A673 (cell line): Measurements from ENCODE around the gene IGF2R. TPM values are rescaled to one million over a fixed set of nuclear protein-coding genes. Genes with fewer than 3 reads are reported as not detected.

Experiments used
- BruUV-seq: library from RNA; stranded (reverse); fragments of 400-500 nt; replicated peaks from 2 replicates; lab custom pipeline; 2021; lab: Mats Ljungman, UMichigan
- CTCF ChIA-PET: fragments of 300-600 bp; sonication (Branson Sonifier 250); formaldehyde crosslinking; loops from one replicate; lab custom pipeline; 2022; ENCODE audit warnings: antibody characterized with exemption; lab: Charles Lee
- POLR2A ChIA-PET: fragments of 300-600 bp; sonication (Branson Sonifier 250); formaldehyde crosslinking; loops from one replicate; lab custom pipeline; 2022; ENCODE audit warnings: antibody characterized with exemption; ENCODE audit not compliant: low non-redundant PET; lab: Charles Lee
- DNase-seq: peaks from one replicate; pipeline ENCODE4 v3.0.0-alpha.2; 2015; ENCODE audit warnings: low spot score
- H3K27ac ChIP-seq: fragments of 200-600 bp; sonication (generic); 2 replicates; pipeline ENCODE4 v1.5.1; 2016; ENCODE audit warnings: mixed run types, low read depth, mild to moderate bottlenecking, mixed read lengths, antibody characterized with exemption, low read length; ENCODE audit not compliant: poor library complexity, severe bottlenecking
- H3K27me3 ChIP-seq: fragments of 200-600 bp; sonication (generic); replicated peaks from 2 replicates; pipeline ENCODE4 v1.6.1; 2017; ENCODE audit warnings: mixed run types, low read depth, mild to moderate bottlenecking, mixed read lengths, antibody characterized with exemption, low read length; ENCODE audit not compliant: insufficient read depth, poor library complexity
- H3K36me3 ChIP-seq: fragments of 200-600 bp; sonication (generic); 2 replicates; pipeline ENCODE4 v1.6.1; 2016; ENCODE audit warnings: mixed run types, mild to moderate bottlenecking, mixed read lengths, antibody characterized with exemption, low read length; ENCODE audit not compliant: insufficient read depth, poor library complexity, severe bottlenecking
- H3K4me1 ChIP-seq: fragments of 200-600 bp; sonication (generic); 2 replicates; pipeline ENCODE4 v1.6.1; 2017; ENCODE audit warnings: mixed run types, mild to moderate bottlenecking, mixed read lengths, antibody characterized with exemption, low read length; ENCODE audit not compliant: insufficient read depth, poor library complexity, severe bottlenecking
- H3K4me3 ChIP-seq: fragments of 200-600 bp; sonication (generic); 2 replicates; pipeline ENCODE4 v1.5.1; 2016; ENCODE audit warnings: low read depth, mixed run types, mild to moderate bottlenecking, mixed read lengths, low read length; ENCODE audit not compliant: poor library complexity, severe bottlenecking
- H3K9me3 ChIP-seq: fragments of 200-600 bp; sonication (generic); 2 replicates; pipeline ENCODE4 v1.6.1; 2016; ENCODE audit warnings: mixed run types, low read depth, mild to moderate bottlenecking, mixed read lengths, antibody characterized with exemption, low read length; ENCODE audit not compliant: poor library complexity, severe bottlenecking
- EZH2 ChIP-seq: fragments of 200-600 bp; sonication (generic); IDR thresholded peaks from 2 replicates; pipeline ENCODE4 v1.6.1; 2017; ENCODE audit warnings: borderline replicate concordance, low read depth, mild to moderate bottlenecking, mixed read lengths, antibody characterized with exemption, low read length; ENCODE audit not compliant: poor library complexity, severe bottlenecking
- intact Hi-C: fragments of 100-400 bp; cut with micrococcal nuclease; formaldehyde crosslinking; loops from one replicate; pipeline ENCODE4 v1.10.0; 2022; ENCODE audit not compliant: unreplicated experiment
- total RNA-seq: library from RNA; stranded (reverse); gene quantifications from 2 replicates; pipeline ENCODE4 v1.2.3, GENCODE V29; 2021
- TF ChIP-seq, protein P1 (sequence below): fragments of 300-800, 200-600 bp; sonication (generic); conservative IDR thresholded peaks from 2 replicates; pipeline ENCODE4 v1.5.1; 2017; ENCODE audit warnings: low read depth, mild to moderate bottlenecking, antibody characterized with exemption, low read length, moderate library complexity, mixed read lengths

The IGF2R gene
- total RNA-seq, 1 experiment from 2014 or later: 67.4 TPM

DNA sequence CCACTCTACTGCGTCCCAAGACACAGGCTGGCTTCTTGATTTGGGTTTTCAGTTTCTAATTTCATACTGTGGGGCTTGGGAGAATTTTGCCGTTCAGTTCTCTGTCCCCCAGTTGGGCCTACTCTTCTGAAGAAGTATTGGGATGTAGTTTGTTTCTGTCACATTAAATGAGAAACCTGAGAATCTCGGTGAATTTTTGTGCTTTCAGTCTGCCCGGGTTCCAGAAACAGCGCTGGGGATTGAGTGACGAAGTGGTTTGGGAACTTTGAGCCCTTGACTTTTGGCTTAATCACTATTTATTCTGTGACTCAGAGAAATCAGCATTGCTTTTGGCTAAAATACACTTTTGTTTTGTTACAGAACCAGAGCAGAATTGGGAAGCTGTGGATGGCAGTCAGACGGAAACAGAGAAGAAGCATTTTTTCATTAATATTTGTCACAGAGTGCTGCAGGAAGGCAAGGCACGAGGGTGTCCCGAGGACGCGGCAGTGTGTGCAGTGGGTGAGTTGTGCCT lies 74.0 kb downstream of the IGF2R start:
- Histone ChIP-seq H3K36me3 (peaks cover 59% of the 10 kb centered on the region), H3K4me3 (no peak overlapping the region), H3K27ac (no peak overlapping the region), H3K9me3 (no peaks in the 10 kb centered on the region), H3K27me3 (no peaks in the 10 kb centered on the region), H3K4me1 (no peaks in the 10 kb centered on the region)
- no peak for DNase-seq
- intact Hi-C loops: no loop called here
- POLR2A ChIA-PET: no interaction called here
- TF ChIP-seq, protein P1, sequence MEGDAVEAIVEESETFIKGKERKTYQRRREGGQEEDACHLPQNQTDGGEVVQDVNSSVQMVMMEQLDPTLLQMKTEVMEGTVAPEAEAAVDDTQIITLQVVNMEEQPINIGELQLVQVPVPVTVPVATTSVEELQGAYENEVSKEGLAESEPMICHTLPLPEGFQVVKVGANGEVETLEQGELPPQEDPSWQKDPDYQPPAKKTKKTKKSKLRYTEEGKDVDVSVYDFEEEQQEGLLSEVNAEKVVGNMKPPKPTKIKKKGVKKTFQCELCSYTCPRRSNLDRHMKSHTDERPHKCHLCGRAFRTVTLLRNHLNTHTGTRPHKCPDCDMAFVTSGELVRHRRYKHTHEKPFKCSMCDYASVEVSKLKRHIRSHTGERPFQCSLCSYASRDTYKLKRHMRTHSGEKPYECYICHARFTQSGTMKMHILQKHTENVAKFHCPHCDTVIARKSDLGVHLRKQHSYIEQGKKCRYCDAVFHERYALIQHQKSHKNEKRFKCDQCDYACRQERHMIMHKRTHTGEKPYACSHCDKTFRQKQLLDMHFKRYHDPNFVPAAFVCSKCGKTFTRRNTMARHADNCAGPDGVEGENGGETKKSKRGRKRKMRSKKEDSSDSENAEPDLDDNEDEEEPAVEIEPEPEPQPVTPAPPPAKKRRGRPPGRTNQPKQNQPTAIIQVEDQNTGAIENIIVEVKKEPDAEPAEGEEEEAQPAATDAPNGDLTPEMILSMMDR: no peak
- TF ChIP-seq EZH2: no peak
- BruUV-seq: no TSS peak
- CTCF ChIA-PET: no interaction called here

DNA sequence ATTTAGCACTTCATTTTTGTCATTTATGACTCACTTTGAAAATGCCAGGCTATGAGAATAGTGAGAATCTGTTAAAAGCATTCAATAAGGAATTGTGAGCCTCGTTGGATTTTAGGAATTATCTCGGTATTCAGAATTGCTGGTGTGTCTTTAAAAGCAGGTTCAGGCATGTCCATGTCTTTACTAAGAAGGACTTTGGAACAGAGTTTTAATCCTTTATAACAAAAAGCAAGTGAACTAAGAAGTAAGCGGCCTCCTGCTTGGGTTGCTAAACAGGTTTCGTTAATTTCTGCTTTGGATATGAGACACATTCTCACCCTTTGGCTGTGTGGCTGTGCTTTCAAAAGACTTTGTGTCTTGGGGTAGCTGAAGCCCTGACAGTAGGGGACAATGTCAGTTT lies 74.9 kb downstream of the IGF2R start:
- H3K27me3 ChIP-seq: no peaks in the 10 kb centered on the region
- intact Hi-C loops: no loop called here
- H3K9me3 ChIP-seq: no peaks in the 10 kb centered on the region
- DNase-seq: no peak
- H3K36me3 ChIP-seq: peaks cover 68% of the 10 kb centered on the region
- no peak overlapping the region for H3K27ac ChIP-seq
- no peak for TF ChIP-seq EZH2
- CTCF ChIA-PET: no interaction called here
- POLR2A ChIA-PET: no interaction called here
- H3K4me1 ChIP-seq: no peaks in the 10 kb centered on the region
- H3K4me3 ChIP-seq: no peak overlapping the region
- no TSS peak for BruUV-seq

DNA sequence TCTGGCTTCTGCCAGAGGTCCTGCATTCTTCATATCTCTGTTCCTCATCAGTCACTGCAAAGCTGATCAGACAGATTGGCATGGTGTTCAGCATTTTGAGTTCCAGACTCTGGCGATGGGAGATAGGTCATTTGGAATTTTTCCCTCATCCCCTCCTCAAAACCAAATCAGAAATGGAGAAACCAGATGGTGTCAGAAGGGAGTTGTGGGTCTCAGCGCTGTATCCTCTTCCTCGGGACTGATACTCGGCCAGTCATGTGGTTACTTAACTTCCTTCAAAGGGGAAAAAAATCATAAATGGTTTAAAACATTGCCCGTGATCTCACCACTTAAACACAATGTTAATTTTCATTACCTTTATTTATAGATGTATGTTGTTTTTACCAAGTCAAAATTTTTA lies 75.8 kb downstream of the IGF2R start:
- ChIA-PET CTCF (no interaction called here), POLR2A (no interaction called here)
- intact Hi-C loops: no loop called here
- BruUV-seq: no TSS peak
- no peaks in the 10 kb centered on the region for H3K4me1 ChIP-seq
- DNase-seq: no peak
- H3K27ac ChIP-seq: no peak overlapping the region
- H3K9me3 ChIP-seq: no peaks in the 10 kb centered on the region
- no peak overlapping the region for H3K4me3 ChIP-seq
- no peaks in the 10 kb centered on the region for H3K27me3 ChIP-seq
- TF ChIP-seq, protein P1: no peak
- no peak for TF ChIP-seq EZH2
- peaks cover 69% of the 10 kb centered on the region for H3K36me3 ChIP-seq

DNA sequence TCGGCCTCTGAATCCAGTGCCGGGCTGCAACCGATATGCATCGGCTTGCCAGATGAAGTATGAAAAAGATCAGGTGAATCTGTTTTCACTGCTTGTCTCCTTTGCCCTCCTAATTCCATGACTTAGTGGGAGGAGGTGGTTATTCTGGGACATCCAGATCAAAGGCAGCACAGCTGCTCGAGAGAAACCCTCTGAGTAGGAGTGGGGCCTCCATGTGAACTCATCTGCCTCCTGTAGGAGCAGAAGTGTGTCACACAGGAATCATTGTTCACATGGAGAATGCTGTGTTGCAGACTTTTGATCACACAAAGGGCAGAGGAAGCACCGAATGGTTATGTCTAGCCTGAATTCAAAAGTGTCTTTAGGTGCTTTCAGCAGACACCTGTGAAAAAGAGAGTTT lies 79.6 kb downstream of the IGF2R start:
- CTCF ChIA-PET: no interaction called here
- no peak for TF ChIP-seq EZH2
- TF ChIP-seq, protein P1: no peak
- intact Hi-C loops: no loop called here
- POLR2A ChIA-PET: no interaction called here
- no peak for DNase-seq
- Histone ChIP-seq H3K27ac (no peak overlapping the region), H3K9me3 (no peaks in the 10 kb centered on the region), H3K4me3 (no peak overlapping the region), H3K27me3 (no peaks in the 10 kb centered on the region), H3K4me1 (no peaks in the 10 kb centered on the region), H3K36me3 (peaks cover 63% of the 10 kb centered on the region)
- no TSS peak for BruUV-seq
